Measurements from ENCODE around the gene ZNF474.

Gene ZNF474

GRCh38 chr5:122180863-122181548, 51.7 kb downstream of the ZNF474 start:
- no peak for TF ChIP-seq ZFX (IDR thresholded peaks at IDR 0.05; ENCODE audit: borderline replicate concordance)
- no peak for TF ChIP-seq CTCF (IDR thresholded peaks at IDR 0.05)
- H3K27ac ChIP-seq, result no peak overlapping the region

- no peak overlapping the region for H3K27ac ChIP-seq
- TF ChIP-seq ZFX (IDR thresholded peaks at IDR 0.05; ENCODE audit: borderline replicate concordance), result no peak
- TF ChIP-seq CTCF (IDR thresholded peaks at IDR 0.05), result no peak
These were observed 52.5 kb downstream of the ZNF474 start for GRCh38 chr5:122181863-122182262.

GRCh38 chr5:122182491-122182921, 53.2 kb downstream of the ZNF474 start:
- H3K27ac ChIP-seq, result no peak overlapping the region
- TF ChIP-seq CTCF (IDR thresholded peaks at IDR 0.05), result no peak
- no peak for TF ChIP-seq ZFX (IDR thresholded peaks at IDR 0.05; ENCODE audit: borderline replicate concordance)

GRCh38 chr5:122183098-122183787, 53.9 kb downstream of the ZNF474 start:
- no peak for TF ChIP-seq ZFX (IDR thresholded peaks at IDR 0.05; ENCODE audit: borderline replicate concordance)
- TF ChIP-seq CTCF (IDR thresholded peaks at IDR 0.05), result no peak
- H3K27ac ChIP-seq, result no peak overlapping the region

- H3K27ac ChIP-seq, result no peak overlapping the region
- no peak for TF ChIP-seq ZFX (IDR thresholded peaks at IDR 0.05; ENCODE audit: borderline replicate concordance)
- no peak for TF ChIP-seq CTCF (IDR thresholded peaks at IDR 0.05)
These were observed 54.4 kb downstream of the ZNF474 start for GRCh38 chr5:122183788-122184170.

GRCh38 chr5:122184676-122185255, 55.4 kb downstream of the ZNF474 start:
- TF ChIP-seq CTCF (IDR thresholded peaks at IDR 0.05) (no peak), ZFX (IDR thresholded peaks at IDR 0.05; ENCODE audit: borderline replicate concordance) (no peak)
- no peak overlapping the region for H3K27ac ChIP-seq

- H3K27ac ChIP-seq, result no peak overlapping the region
- TF ChIP-seq CTCF (IDR thresholded peaks at IDR 0.05) (no peak), ZFX (IDR thresholded peaks at IDR 0.05; ENCODE audit: borderline replicate concordance) (no peak)
These were observed 58.1 kb downstream of the ZNF474 start for GRCh38 chr5:122187426-122187825.
